Adipocyte (in vitro differentiated cells): ENCODE measurements around the gene RDH12.
A peak's percentile ranks its signal among the peaks of the same experiment; 100 is the strongest.
"Not testable (repeated sequence)": the region's sequence is repeated elsewhere in the genome, so short reads cannot be mapped to it uniquely, and the experiment has no call there.

ENCODE experiments used
- DNase-seq: peaks from one replicate; pipeline ENCODE4 v3.0.0-alpha.2; 2015; ENCODE audit warnings: low read depth
- H3K27me3 ChIP-seq: replicated peaks from 2 replicates; pipeline ENCODE4 v1.7.0; 2013; ENCODE audit warnings: mild to moderate bottlenecking, low read length, moderate library complexity; ENCODE audit not compliant: control insufficient read depth, insufficient read depth
- H3K36me3 ChIP-seq: 2 replicates; pipeline ENCODE4 v1.7.0; 2013; ENCODE audit warnings: low read length, mild to moderate bottlenecking, moderate library complexity; ENCODE audit not compliant: control insufficient read depth, insufficient read depth, severe bottlenecking
- H3K4me1 ChIP-seq: 2 replicates; pipeline ENCODE4 v1.7.0; 2013; ENCODE audit warnings: mild to moderate bottlenecking, low read length, moderate library complexity; ENCODE audit not compliant: control insufficient read depth, insufficient read depth
- H3K4me3 ChIP-seq: 2 replicates; pipeline ENCODE4 v1.7.0; 2013; ENCODE audit warnings: mild to moderate bottlenecking, low read length, moderate library complexity
- H3K9ac ChIP-seq: 2 replicates; pipeline ENCODE4 v1.7.0; 2013; ENCODE audit warnings: mild to moderate bottlenecking, low read length, moderate library complexity
- H3K9me3 ChIP-seq: 2 replicates; pipeline ENCODE4 v1.7.0; 2013; ENCODE audit warnings: mild to moderate bottlenecking, low read length, moderate library complexity; ENCODE audit not compliant: control insufficient read depth

The RDH12 gene

DNA sequence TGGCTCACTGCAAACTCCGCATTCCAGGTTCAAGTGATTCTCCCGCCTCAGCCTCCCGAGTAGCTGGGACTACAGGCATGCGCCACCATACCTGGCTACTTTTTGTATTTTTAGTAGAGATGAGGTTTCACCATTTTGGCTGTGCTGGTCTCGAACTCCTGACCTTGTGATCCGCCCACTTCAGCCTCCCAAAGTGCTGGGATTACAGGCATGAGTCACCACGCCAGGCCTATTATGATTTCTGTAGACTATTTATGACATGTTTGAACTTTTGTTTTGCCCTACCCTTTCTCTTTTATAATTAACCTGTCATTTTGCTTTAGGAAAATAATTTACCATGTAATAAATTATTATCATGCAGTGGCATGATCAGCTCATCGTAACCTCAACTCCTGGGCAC is at the start of gene RDH12:
Gene RDH12 (plus strand): TSS at position 395 of the 400 bp plus-strand sequence. CDS start 20,757 bp downstream, outside the sequence.
- H3K9me3 ChIP-seq, H3K27me3 ChIP-seq, H3K9ac ChIP-seq, H3K4me3 ChIP-seq, DNase-seq, H3K36me3 ChIP-seq, H3K4me1 ChIP-seq: not testable (repeated sequence)

DNA sequence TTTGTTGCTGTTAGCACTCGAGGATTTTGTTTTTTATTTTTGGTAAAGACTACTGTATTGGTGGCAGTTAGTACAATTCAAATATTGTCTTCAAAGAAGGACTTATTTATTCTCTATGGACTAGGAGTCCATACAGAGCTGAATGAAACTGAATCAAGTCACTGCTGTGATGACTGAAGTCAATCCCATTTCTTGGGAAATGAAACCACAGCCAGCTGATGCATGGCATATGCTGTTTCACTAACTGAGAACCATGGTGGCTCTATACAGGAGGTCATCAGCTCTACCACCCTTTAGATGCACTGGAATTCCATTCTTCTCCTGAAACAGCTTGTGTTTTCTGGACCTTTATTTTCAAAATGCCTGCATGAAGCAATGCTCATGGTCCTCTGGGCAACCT is 49.5 kb upstream of the RDH12 start:
- Histone ChIP-seq H3K4me1 (peaks cover 46% of the 10 kb centered on the region), H3K36me3 (peaks cover 86% of the 10 kb centered on the region)

GRCh38 chr14:67653651-67654280 is 47.9 kb upstream of the RDH12 start:
- no peaks in the 10 kb centered on the region for H3K9me3 ChIP-seq
- H3K27me3 ChIP-seq, result no peaks in the 10 kb centered on the region
- H3K4me1 ChIP-seq, result peaks cover 46% of the 10 kb centered on the region
- H3K9ac ChIP-seq, result peak overlapping the region; percentile 70
- DNase-seq, result peak; percentile 79
- H3K36me3 ChIP-seq, result peaks cover 82% of the 10 kb centered on the region
- H3K4me3 ChIP-seq, result no peak overlapping the region

More for the DNA sequence above, 49.5 kb upstream of the RDH12 start:
- Histone ChIP-seq H3K9me3 (no peaks in the 10 kb centered on the region), H3K27me3 (no peaks in the 10 kb centered on the region), H3K4me3 (no peak overlapping the region), H3K9ac (no peak overlapping the region)
- no peak for DNase-seq

DNA sequence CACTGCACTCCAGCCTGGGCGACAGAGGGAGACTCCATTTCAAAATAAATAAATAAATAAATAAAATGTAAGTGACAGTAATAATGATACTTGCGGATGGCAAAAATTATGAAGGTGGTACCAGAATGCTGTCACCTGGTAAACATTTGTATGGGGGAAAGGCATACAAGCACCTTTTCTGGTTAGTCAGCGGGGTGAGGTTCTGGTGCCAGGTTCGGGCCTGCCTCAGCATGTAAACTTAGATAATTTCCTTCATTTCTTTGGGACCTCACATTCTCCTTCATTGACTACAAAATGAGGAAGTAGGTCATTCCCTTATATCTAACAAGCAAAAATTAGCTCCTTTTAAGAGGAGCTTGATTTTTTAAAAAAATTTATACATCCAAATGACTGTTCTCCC is 38.1 kb upstream of the RDH12 start:
- Histone ChIP-seq H3K9me3 (no peaks in the 10 kb centered on the region), H3K4me1 (peaks cover 24% of the 10 kb centered on the region), H3K36me3 (peaks cover 25% of the 10 kb centered on the region), H3K27me3 (no peaks in the 10 kb centered on the region), H3K9ac (no peak overlapping the region), H3K4me3 (no peak overlapping the region)
- no peak for DNase-seq

GRCh38 chr14:67665868-67666267 is 35.8 kb upstream of the RDH12 start:
- H3K36me3 ChIP-seq, result peaks cover 6% of the 10 kb centered on the region
- H3K4me1 ChIP-seq, result peaks cover 24% of the 10 kb centered on the region
- H3K4me3 ChIP-seq, result peak overlapping the region; percentile 42
- no peaks in the 10 kb centered on the region for H3K9me3 ChIP-seq
- DNase-seq, result peak; percentile 51
- no peaks in the 10 kb centered on the region for H3K27me3 ChIP-seq
- H3K9ac ChIP-seq, result peak overlapping the region; percentile 45

- no peaks in the 10 kb centered on the region for H3K9me3 ChIP-seq
- H3K9ac ChIP-seq, result peak overlapping the region; percentile 45
- H3K4me3 ChIP-seq, result no peak overlapping the region
- H3K36me3 ChIP-seq, result peaks cover 5% of the 10 kb centered on the region
- peaks cover 25% of the 10 kb centered on the region for H3K4me1 ChIP-seq
- DNase-seq, result peak; percentile 80
- H3K27me3 ChIP-seq, result no peaks in the 10 kb centered on the region
Measured at GRCh38 chr14:67666750-67667449, 34.8 kb upstream of the RDH12 start.

GRCh38 chr14:67668559-67668958 is 33.1 kb upstream of the RDH12 start:
- Histone ChIP-seq H3K4me3 (no peak overlapping the region), H3K9ac (no peak overlapping the region), H3K4me1 (peaks cover 39% of the 10 kb centered on the region), H3K9me3 (no peaks in the 10 kb centered on the region), H3K36me3 (no peaks in the 10 kb centered on the region), H3K27me3 (no peaks in the 10 kb centered on the region)
- DNase-seq, result no peak

- DNase-seq, result peak; percentile 56
- Histone ChIP-seq H3K9ac (peak overlapping the region; percentile 99), H3K36me3 (peaks cover 13% of the 10 kb centered on the region), H3K4me1 (peaks cover 20% of the 10 kb centered on the region), H3K9me3 (no peaks in the 10 kb centered on the region), H3K4me3 (peak overlapping the region; percentile 90), H3K27me3 (no peaks in the 10 kb centered on the region)
Measured at GRCh38 chr14:67673451-67673850, 28.2 kb upstream of the RDH12 start.

- peak; percentile 91 for DNase-seq
- Histone ChIP-seq H3K4me1 (peaks cover 20% of the 10 kb centered on the region), H3K27me3 (no peaks in the 10 kb centered on the region), H3K9ac (peak overlapping the region; percentile 99), H3K4me3 (peak overlapping the region; percentile 90), H3K9me3 (no peaks in the 10 kb centered on the region), H3K36me3 (peaks cover 19% of the 10 kb centered on the region)
Measured at GRCh38 chr14:67674139-67674479, 27.6 kb upstream of the RDH12 start.

DNA sequence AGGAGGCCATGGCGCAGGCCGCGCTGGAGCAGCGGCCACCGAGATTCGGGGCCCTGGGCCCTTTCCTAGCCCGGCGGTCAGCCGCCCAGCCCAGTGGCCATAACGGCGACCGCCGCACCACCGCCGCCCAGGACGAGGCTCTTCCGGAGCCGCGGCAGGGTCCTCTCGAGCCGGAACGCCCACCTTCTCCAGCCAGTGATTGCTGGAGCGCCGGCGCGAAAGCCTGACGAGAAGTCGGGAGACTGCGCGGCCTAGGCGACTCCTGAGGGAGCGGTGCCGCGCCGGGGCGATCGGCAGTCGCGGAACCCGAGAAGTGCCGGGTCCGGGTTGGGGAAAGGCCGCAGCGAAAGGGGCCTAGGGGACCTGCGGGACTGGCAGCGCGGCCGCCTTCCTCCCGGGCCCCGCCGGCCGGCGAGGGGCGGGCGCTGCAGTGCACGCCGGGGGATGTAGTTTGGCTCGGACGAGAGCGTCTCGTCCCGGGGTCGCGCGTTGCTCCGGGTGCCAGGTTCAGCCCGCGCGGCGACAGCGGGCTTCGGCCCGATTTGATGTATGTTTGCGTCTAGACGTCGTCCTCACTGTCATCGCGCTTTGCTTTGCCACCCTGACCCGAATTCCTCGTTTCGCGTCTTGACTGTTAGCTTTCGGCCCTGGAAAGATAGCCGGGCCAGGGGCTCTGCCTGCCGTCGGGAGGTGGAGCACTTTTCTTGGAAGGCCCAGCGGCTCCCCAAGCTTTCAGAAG is 27.0 kb upstream of the RDH12 start, which contains the start of gene VTI1B:
Gene VTI1B (minus strand): TSS at position 153 of the 739 bp plus-strand sequence. CDS start 143 bp downstream, at position 10.
- peak; percentile 89 for DNase-seq
- Histone ChIP-seq H3K36me3 (peaks cover 19% of the 10 kb centered on the region), H3K9ac (peak within 1 kb of the TSS; percentile 99), H3K4me1 (peaks cover 22% of the 10 kb centered on the region), H3K27me3 (no peaks in the 10 kb centered on the region), H3K9me3 (no peaks in the 10 kb centered on the region), H3K4me3 (peak within 1 kb of the TSS; percentile 90)

GRCh38 chr14:67675219-67675582 is 26.5 kb upstream of the RDH12 start:
- Histone ChIP-seq H3K27me3 (no peaks in the 10 kb centered on the region), H3K9ac (peak overlapping the region; percentile 99), H3K9me3 (no peaks in the 10 kb centered on the region), H3K4me1 (peaks cover 27% of the 10 kb centered on the region), H3K4me3 (peak overlapping the region; percentile 90), H3K36me3 (peaks cover 19% of the 10 kb centered on the region)
- DNase-seq, result no peak
